ENCODE measurements around the gene TMC8.

The TMC8 gene

DNA sequence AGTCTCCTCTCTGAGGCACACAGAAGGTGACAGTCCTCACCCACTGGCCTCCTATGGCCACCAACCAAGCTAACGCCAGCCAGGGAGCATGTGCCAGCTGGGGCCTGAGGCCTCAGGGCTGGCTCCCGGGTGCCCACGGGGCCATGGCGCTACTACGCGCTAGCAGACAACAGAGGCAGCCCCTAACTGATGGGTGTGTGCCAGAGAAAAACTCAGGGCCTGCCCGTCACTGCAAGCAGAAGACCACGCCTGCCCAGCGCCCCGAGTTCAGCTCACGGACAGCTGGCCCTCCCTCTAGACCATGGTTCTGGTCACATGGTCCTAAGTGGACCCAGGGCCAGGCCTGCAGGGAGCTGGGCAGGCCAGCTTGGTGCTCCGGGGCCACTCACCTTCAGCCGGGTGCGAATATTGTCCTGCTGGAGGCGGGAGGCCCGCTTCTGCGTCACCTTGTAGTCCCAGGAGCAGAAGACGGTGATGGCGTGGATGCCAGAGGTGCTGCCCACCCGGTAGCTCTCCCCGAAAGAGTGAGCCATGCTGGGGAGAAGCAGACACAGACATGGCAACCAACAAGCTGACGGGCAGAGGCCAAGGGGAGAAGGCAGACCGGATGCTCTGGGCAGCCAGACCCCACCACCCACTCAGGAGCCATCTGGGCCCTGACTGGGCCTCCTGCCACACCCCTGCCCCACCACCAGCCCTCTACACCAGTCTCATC lies 8.2 kb upstream of the TMC8 start:
- no peaks in the 10 kb centered on the region for H3K27me3 Mint-ChIP-seq
- peak overlapping the region; percentile 84 for H3K27ac Mint-ChIP-seq (ENCODE audit: low read depth)
- H3K4me3 Mint-ChIP-seq = peak overlapping the region; percentile 100
- H3K4me1 Mint-ChIP-seq = peaks cover 52% of the 10 kb centered on the region
- ATAC-seq (replicated peaks; ENCODE audit: extremely low read depth, poor library complexity, severe bottlenecking) (no peak), DNase-seq (ENCODE audit: low spot score in 2 of 2) (no peak)
- H3K36me3 Mint-ChIP-seq (ENCODE audit: insufficient read depth) = peaks cover 89% of the 10 kb centered on the region
- no peaks in the 10 kb centered on the region for H3K9me3 Mint-ChIP-seq

DNA sequence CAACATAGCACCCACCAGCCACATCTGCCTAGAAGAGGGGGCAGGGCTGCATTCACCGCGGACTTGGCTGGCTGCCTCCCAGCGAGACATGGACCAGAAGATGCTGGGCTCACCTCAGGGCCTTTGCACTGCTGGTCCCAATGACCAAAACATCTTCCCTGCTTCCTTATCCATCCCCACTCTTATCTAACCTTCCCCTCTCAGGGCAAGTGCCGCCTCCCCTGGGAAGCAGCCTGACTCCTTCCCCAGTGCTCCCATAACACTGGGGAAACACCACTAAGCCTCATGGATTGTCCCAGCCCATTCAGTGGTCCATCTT lies 7.7 kb upstream of the TMC8 start:
- DNase-seq (ENCODE audit: low spot score in 2 of 2) (no peak), ATAC-seq (replicated peaks; ENCODE audit: extremely low read depth, poor library complexity, severe bottlenecking) (no peak)
- Mint-ChIP-seq H3K4me3 (peak overlapping the region; percentile 100), H3K36me3 (ENCODE audit: insufficient read depth) (peaks cover 88% of the 10 kb centered on the region), H3K4me1 (peaks cover 52% of the 10 kb centered on the region), H3K27me3 (no peaks in the 10 kb centered on the region), H3K9me3 (no peaks in the 10 kb centered on the region), H3K27ac (ENCODE audit: low read depth) (peak overlapping the region; percentile 84)

DNA sequence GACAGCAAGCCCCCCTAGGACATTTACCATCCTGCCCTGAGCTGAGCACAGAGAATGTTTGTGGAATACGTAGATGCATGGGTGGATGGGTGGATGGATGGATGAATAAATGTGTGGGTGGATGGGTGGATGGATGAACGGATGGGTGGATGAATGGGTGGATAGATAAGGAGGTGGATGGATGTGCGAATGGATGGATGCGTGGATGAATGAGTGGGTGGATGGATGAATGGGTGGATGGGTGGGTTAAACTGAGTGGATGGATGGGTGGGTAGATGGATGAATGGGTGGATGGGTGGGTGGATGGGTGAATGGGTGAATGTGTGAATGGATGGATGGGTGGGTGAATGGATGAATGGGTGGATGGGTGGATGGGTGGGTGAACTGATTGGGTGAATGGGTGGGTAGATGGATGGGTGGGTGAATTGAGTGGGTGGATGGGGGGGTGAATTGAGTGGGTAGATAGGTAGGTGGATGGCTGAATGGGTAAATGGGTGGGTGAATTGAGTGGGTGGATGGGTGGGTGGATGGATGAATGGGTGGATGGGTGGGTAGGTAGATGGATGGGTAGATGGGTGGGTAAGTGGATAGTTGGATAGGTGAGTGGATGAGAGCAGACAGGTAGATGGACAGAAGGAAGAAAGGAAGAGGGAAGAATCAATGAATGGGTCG lies 7.2 kb upstream of the TMC8 start:
- ATAC-seq (replicated peaks; ENCODE audit: extremely low read depth, poor library complexity, severe bottlenecking) = no peak
- H3K27ac Mint-ChIP-seq (ENCODE audit: low read depth) = peak overlapping the region; percentile 84
- peaks cover 52% of the 10 kb centered on the region for H3K4me1 Mint-ChIP-seq
- DNase-seq (ENCODE audit: low spot score in 2 of 2) = no peak
- H3K4me3 Mint-ChIP-seq = peak overlapping the region; percentile 100
- H3K36me3 Mint-ChIP-seq (ENCODE audit: insufficient read depth) = peaks cover 85% of the 10 kb centered on the region
- no peaks in the 10 kb centered on the region for H3K27me3 Mint-ChIP-seq
- H3K9me3 Mint-ChIP-seq = no peaks in the 10 kb centered on the region

DNA sequence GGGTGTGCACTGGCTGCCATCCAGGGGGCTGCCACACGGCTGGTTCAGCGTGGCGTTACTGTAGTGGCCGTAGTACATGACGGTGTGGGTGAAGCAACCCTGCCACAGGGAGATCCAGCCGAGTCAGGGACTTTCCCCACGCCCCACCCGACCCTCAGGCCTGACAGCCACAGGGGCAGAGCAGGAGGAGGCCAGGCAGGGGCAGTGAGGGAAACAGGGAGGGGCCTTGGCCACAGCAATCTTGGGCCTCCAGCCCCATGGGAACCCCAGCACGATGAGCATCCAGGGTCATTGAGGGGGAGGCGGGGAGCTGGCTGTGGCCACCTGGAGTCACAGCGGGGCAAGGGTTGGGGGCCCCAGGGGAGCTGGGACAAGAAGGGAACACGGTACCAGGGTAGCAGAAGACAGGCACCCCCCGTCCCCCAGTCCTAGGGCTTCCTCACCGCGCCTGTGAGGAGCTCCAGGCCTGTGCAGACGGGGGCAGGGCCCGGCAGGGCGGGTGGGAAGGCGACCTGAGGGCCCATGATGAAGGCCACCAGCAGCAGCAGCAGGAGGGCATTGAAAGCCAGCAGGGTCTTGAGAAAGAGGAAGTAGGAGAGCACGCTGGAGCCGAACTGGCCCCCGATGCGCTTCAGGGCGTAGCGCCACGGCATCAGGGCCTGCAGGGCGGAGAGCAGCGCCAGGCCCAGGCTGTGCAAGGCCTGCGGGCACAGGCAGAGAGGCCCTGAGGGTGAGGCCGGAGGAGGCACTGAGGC lies 6.3 kb upstream of the TMC8 start:
- no peaks in the 10 kb centered on the region for H3K9me3 Mint-ChIP-seq
- no peak for DNase-seq (ENCODE audit: low spot score in 2 of 2)
- peaks cover 84% of the 10 kb centered on the region for H3K36me3 Mint-ChIP-seq (ENCODE audit: insufficient read depth)
- ATAC-seq (replicated peaks; ENCODE audit: extremely low read depth, poor library complexity, severe bottlenecking) = no peak
- no peaks in the 10 kb centered on the region for H3K27me3 Mint-ChIP-seq
- H3K4me3 Mint-ChIP-seq = peak overlapping the region; percentile 100
- H3K27ac Mint-ChIP-seq (ENCODE audit: low read depth) = peak overlapping the region; percentile 84
- peaks cover 58% of the 10 kb centered on the region for H3K4me1 Mint-ChIP-seq

DNA sequence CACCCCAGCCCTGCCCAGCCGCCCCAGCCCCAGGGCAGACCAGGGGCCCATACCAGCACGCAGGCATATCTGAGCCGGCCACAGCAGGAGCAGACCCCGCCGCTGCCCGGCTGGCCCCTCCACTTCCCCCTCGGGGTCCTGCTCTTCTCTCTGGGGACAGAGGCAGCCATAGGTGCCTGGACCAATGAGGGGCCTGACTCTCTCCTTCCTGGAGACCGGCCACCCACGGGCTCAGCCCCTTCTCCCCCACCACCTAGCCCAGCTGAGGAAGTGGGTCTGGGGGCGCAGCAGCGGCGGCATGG lies 5.8 kb upstream of the TMC8 start:
- H3K4me3 Mint-ChIP-seq = peak overlapping the region; percentile 100
- H3K9me3 Mint-ChIP-seq = no peaks in the 10 kb centered on the region
- no peak for DNase-seq (ENCODE audit: low spot score in 2 of 2)
- H3K4me1 Mint-ChIP-seq = peaks cover 63% of the 10 kb centered on the region
- no peaks in the 10 kb centered on the region for H3K27me3 Mint-ChIP-seq
- peaks cover 85% of the 10 kb centered on the region for H3K36me3 Mint-ChIP-seq (ENCODE audit: insufficient read depth)
- peak overlapping the region; percentile 84 for H3K27ac Mint-ChIP-seq (ENCODE audit: low read depth)
- ATAC-seq (replicated peaks; ENCODE audit: extremely low read depth, poor library complexity, severe bottlenecking) = no peak

DNA sequence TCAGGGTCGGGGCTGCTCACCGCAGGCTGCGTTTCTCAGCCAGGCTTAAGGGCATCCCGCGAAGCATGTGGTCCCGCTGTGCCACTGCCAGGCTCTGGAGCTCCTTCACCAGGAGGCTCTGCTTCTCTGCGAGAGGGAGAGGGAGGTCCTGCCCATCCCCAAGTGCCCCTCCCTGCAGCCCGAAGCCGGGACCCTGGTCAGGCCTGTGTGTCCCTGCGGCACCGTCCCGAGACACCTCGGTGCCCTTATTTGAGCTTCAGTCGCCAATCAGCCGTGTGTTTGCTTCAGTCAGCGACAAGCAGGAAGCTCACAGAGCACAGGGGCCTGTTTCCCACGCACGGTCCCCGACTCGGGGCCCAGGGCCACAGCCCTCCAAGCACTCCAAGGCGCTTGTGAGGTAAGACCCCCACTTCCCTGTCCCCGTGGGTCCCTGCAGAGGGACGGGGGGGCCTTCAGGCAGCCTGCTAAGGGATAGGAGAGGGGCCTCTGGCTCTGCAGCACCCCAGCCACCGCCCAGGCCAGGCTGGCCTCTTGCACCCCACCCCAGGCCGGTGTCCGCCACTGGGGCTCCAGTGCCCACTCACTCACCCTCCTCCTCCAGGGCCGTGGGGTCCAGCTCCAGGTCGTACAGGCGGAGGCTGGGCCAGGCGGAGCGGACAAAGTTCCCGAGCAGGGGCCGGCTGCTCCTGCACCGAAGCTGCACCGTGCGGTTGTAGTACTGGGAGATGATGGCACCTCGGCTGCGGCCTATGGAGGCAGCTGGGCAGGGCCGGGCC lies 5.2 kb upstream of the TMC8 start:
- peaks cover 67% of the 10 kb centered on the region for H3K4me1 Mint-ChIP-seq
- no peak for ATAC-seq (replicated peaks; ENCODE audit: extremely low read depth, poor library complexity, severe bottlenecking)
- DNase-seq (ENCODE audit: low spot score in 2 of 2) = no peak
- no peaks in the 10 kb centered on the region for H3K9me3 Mint-ChIP-seq
- H3K27me3 Mint-ChIP-seq = no peaks in the 10 kb centered on the region
- H3K36me3 Mint-ChIP-seq (ENCODE audit: insufficient read depth) = peaks cover 80% of the 10 kb centered on the region
- H3K27ac Mint-ChIP-seq (ENCODE audit: low read depth) = peak overlapping the region; percentile 84
- H3K4me3 Mint-ChIP-seq = peak overlapping the region; percentile 100

DNA sequence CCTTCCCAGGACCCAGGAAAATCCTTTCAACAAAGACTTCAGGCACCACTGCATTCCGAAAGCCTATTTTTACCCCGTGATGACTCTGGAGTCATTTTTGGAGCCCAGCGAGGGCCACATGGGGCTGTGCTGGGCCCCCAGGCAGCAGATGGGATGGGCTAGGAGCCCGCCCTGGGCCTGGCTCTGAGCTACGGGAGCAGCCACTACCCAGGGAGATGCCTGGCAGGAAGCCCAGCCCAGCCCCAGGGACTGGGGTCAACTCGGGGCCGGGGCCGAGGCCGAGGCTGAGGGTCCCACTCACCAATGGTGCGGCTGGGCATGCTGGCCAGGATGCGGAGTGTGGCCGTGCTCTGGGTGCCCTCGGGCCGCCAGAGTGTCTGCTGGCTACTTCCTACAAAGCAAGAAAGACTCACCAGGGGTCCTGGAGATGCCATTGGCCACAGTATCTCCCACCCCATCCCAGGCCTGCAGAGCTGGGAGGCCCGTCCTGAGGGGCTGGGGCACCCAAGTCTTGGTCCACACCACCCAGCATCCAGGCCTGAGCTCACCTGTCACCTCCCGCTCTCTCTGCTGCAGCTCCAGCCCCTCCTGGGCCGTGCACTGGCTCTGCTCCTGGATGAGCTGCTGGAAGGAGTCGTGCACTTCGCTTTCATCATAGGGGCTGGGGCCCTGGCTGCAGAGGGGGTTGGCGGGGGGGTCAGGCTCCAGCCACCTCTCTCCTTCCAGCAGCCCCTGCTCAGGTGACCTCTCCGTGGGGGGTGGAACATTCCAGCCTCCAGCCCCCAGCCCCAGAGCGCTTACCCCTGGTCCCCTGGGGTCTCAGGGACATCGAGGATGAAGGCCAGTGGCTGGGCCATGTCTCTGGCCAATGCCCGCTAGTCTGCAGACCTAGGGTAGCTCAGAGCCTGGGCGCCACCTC lies 4.3 kb upstream of the TMC8 start:
- H3K36me3 Mint-ChIP-seq (ENCODE audit: insufficient read depth) = peaks cover 80% of the 10 kb centered on the region
- DNase-seq (ENCODE audit: low spot score in 2 of 2) (no peak), ATAC-seq (replicated peaks; ENCODE audit: extremely low read depth, poor library complexity, severe bottlenecking) (no peak)
- H3K27me3 Mint-ChIP-seq = no peaks in the 10 kb centered on the region
- peak overlapping the region; percentile 100 for H3K4me3 Mint-ChIP-seq
- peak overlapping the region; percentile 76 for H3K27ac Mint-ChIP-seq (ENCODE audit: low read depth)
- H3K4me1 Mint-ChIP-seq = peaks cover 64% of the 10 kb centered on the region
- H3K9me3 Mint-ChIP-seq = no peaks in the 10 kb centered on the region

DNA sequence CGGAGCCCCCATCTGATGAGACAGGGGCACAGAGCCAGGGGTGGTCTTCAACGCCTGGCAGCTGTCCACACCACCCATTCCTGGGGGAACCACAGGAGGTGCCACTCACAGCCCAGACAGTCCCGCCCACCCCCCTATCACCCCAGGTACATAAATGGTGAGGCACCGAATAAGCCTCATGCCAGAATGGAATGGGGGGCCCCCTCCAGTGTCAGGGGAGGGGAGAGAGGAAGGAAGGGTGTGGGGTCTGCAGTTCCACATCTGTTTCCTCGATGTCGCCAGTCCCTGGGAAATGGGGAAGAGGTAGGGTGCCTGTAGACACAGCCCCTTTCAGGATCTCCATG lies 3.7 kb upstream of the TMC8 start:
- Mint-ChIP-seq H3K27me3 (no peaks in the 10 kb centered on the region), H3K36me3 (ENCODE audit: insufficient read depth) (peaks cover 77% of the 10 kb centered on the region), H3K27ac (ENCODE audit: low read depth) (peak overlapping the region; percentile 76), H3K4me3 (peak overlapping the region; percentile 100), H3K4me1 (peaks cover 58% of the 10 kb centered on the region), H3K9me3 (no peaks in the 10 kb centered on the region)
- ATAC-seq (replicated peaks; ENCODE audit: extremely low read depth, poor library complexity, severe bottlenecking) (no peak), DNase-seq (ENCODE audit: low spot score in 2 of 2) (no peak)

DNA sequence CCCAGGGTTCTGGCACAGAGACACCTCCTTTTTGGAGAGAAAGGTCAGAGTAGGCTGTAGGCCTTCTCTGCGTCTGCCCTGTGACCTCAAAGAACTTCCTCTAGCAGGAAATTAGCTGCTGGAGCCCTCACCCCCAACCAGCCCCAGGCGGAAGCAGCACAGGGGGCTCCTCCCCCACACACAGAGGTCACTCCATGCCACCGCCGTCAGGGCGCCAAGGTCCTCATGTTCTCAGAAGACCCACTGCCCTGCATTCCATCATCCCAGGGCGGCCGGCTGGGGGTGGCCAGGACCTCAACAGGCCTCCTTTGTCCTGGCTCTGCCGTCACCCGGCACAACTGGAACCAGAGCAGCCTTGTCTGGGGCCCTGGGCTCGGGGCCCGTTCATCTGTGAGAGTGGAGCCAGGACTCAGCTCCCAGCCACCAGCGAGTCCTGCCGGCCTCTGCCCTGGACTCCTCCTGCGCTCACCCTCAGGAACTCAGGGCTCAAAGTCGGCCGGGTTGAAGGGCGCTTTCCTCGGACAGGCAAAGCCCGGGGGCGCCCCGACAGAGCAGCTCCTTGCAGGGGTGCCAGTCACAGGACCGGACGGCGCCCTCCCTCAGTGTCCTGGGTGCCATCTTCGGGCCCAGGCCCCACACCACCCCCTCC lies 3.2 kb upstream of the TMC8 start:
- Mint-ChIP-seq H3K27me3 (no peaks in the 10 kb centered on the region), H3K36me3 (ENCODE audit: insufficient read depth) (peaks cover 76% of the 10 kb centered on the region), H3K4me3 (peak overlapping the region; percentile 100), H3K4me1 (peaks cover 55% of the 10 kb centered on the region), H3K9me3 (no peaks in the 10 kb centered on the region), H3K27ac (ENCODE audit: low read depth) (peak overlapping the region; percentile 76)
- DNase-seq (ENCODE audit: low spot score in 2 of 2) (peak in 1 of 2 donors; percentile 46), ATAC-seq (replicated peaks; ENCODE audit: extremely low read depth, poor library complexity, severe bottlenecking) (peak; percentile 24)

DNA sequence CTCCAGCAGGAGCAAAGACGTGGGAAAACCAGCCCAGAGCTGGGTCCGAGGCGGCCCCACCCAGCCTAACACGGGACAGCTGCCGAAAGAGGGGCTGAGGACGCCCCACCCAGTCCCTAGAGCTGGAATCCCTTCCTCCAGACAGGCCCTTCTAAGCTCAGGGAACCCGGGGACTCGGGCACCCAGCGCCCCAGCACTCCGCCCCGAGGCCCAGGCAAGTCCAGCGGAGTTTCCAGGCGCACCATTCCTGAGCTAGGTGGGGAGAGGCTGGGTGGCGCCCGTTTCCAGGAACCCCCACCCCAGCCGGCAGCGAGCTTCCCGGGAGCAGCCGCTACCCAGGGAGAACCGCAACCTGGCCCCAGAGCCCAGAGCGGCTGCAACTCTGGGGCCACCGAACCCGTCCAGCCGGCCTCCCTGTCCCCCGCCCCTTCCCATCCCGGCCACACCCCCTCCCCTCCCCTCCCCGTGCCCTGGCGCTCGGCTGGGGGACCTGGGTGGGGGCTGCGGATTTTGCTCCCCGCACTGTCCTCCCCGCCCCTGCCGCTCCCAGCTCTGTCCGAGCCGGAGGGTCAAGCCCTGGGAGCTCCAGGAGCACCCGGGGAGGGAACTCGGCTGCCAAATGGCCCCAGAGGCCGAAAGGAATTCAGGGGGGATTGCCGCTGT lies 2.6 kb upstream of the TMC8 start:
- Mint-ChIP-seq H3K27ac (ENCODE audit: low read depth) (peak overlapping the region; percentile 76), H3K4me1 (peaks cover 55% of the 10 kb centered on the region), H3K27me3 (no peaks in the 10 kb centered on the region), H3K4me3 (peak overlapping the region; percentile 100), H3K9me3 (no peaks in the 10 kb centered on the region), H3K36me3 (ENCODE audit: insufficient read depth) (peaks cover 76% of the 10 kb centered on the region)
- ATAC-seq (replicated peaks; ENCODE audit: extremely low read depth, poor library complexity, severe bottlenecking) = no peak
- DNase-seq (ENCODE audit: low spot score in 2 of 2) = no peak

Measured in central memory CD8-positive, alpha-beta T cell (primary cell).